Mammary epithelial cell (primary cell): ENCODE measurements around the gene CTLA4.

ENCODE experiments used
- EZH2 ChIP-seq: IDR thresholded peaks from 2 replicates; pipeline ENCODE4 v1.6.1; 2012; ENCODE audit warnings: low read length, inconsistent platforms, borderline replicate concordance
- TF ChIP-seq, protein P1 (sequence below), 2 donors: IDR thresholded peaks in 1 of 2; conservative IDR thresholded peaks in 1 of 2; 2 replicates each; pipeline ENCODE4 v1.5.1; 2011 to 2012; ENCODE audit warnings: inconsistent platforms in 2 of 2, low read length in 2 of 2, mild to moderate bottlenecking in 2 of 2, control low read depth in 1 of 2, low read depth in 1 of 2; ENCODE audit not compliant: insufficient read depth in 1 of 2; ENCODE audit errors: extremely low read depth in 1 of 2

DNA sequence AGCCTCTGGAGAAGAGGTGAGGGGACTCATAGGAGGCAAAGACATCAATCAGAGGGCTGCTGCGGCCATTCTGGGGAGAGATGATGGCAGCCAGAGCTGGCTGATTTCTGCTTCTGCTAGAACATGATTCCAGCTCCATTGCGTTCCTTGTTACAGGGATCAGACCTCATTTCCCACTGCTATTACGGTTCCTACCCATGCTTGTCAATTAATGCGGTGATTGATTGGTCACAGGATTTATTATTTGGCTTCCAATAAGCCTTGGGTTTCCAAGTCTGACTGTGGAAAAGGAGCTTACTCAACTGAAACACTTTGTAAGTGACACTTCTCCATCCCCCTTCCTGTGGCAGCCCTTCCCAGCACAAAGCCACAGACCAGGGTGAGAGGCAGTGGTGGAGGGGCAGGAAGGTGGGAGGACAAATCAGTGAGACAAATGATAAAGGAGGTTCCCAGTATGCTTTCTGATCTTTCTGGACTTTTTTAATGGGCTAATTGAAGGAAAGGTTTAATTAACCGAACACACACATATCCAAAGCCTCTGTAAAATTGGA lies 26.8 kb upstream of the CTLA4 start:
- TF ChIP-seq, protein P1, sequence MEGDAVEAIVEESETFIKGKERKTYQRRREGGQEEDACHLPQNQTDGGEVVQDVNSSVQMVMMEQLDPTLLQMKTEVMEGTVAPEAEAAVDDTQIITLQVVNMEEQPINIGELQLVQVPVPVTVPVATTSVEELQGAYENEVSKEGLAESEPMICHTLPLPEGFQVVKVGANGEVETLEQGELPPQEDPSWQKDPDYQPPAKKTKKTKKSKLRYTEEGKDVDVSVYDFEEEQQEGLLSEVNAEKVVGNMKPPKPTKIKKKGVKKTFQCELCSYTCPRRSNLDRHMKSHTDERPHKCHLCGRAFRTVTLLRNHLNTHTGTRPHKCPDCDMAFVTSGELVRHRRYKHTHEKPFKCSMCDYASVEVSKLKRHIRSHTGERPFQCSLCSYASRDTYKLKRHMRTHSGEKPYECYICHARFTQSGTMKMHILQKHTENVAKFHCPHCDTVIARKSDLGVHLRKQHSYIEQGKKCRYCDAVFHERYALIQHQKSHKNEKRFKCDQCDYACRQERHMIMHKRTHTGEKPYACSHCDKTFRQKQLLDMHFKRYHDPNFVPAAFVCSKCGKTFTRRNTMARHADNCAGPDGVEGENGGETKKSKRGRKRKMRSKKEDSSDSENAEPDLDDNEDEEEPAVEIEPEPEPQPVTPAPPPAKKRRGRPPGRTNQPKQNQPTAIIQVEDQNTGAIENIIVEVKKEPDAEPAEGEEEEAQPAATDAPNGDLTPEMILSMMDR (conservative IDR thresholded peaks at IDR 0.05 in 1 of 2, IDR thresholded peaks at IDR 0.05 in 1 of 2; ENCODE audit: extremely low read depth in 1 of 2, insufficient read depth in 1 of 2, low read depth in 1 of 2, low read length in 2 of 2), result no peak
- TF ChIP-seq EZH2, result no peak
